GM12878 (cell line): ENCODE measurements around the gene TADA2A.

Experiments
- CEBPB ChIP-seq, 2 experiments: fragments of 150-350 bp in 1 of 2; IDR thresholded peaks; 2 replicates each; pipeline ENCODE4 v1.6.1; 2012 to 2014; ENCODE audit warnings: low read depth in 2 of 2, low read length in 2 of 2, borderline replicate concordance in 1 of 2, inconsistent platforms in 1 of 2
- JUNB ChIP-seq: IDR thresholded peaks from 2 replicates; pipeline ENCODE4 v1.6.1; 2016; ENCODE audit warnings: antibody characterized with exemption, mild to moderate bottlenecking
- MYC ChIP-seq: IDR thresholded peaks from 2 replicates; pipeline ENCODE4 v1.6.1; 2011; ENCODE audit warnings: mild to moderate bottlenecking, low read length, moderate library complexity, inconsistent platforms; ENCODE audit not compliant: insufficient read depth, insufficient replicate concordance, insufficient read length, severe bottlenecking
- YY1 ChIP-seq: IDR thresholded peaks from 2 replicates; pipeline ENCODE4 v1.6.1; 2011; ENCODE audit warnings: low read depth, mild to moderate bottlenecking, low read length
- TF ChIP-seq, protein P1 (sequence below): fragments of 450-650 bp; formaldehyde crosslinking; IDR thresholded peaks from 2 replicates; pipeline ENCODE4 v1.5.0; 2022; ENCODE audit warnings: mild to moderate bottlenecking, missing genetic modification characterization
- TF ChIP-seq, protein P2 (sequence below): fragments of 450-650 bp; IDR thresholded peaks from 2 replicates; pipeline ENCODE4 v1.6.1; 2016; ENCODE audit warnings: mild to moderate bottlenecking, moderate library complexity, borderline replicate concordance
- TF ChIP-seq, protein P3 (sequence below): IDR thresholded peaks from 2 replicates; pipeline ENCODE4 v1.6.1; 2012; ENCODE audit warnings: low read length, inconsistent platforms
- TF ChIP-seq, protein P4 (sequence below): fragments of 450-650 bp; IDR thresholded peaks from 2 replicates; pipeline ENCODE4 v1.6.1; 2014; ENCODE audit warnings: mild to moderate bottlenecking
- TF ChIP-seq, protein P5 (sequence below), 3 experiments: IDR thresholded peaks in 2 of 3; conservative IDR thresholded peaks in 1 of 3; 2 replicates each; pipeline ENCODE4 v1.5.1; 2011; ENCODE audit warnings: low read depth in 3 of 3, low read length in 3 of 3, mild to moderate bottlenecking in 3 of 3, control low read depth in 2 of 3, moderate library complexity in 2 of 3, inconsistent platforms in 1 of 3, mixed read lengths in 1 of 3; ENCODE audit not compliant: control insufficient read depth in 2 of 3, insufficient read depth in 1 of 3; ENCODE audit errors: extremely low read depth in 1 of 3

DNA sequence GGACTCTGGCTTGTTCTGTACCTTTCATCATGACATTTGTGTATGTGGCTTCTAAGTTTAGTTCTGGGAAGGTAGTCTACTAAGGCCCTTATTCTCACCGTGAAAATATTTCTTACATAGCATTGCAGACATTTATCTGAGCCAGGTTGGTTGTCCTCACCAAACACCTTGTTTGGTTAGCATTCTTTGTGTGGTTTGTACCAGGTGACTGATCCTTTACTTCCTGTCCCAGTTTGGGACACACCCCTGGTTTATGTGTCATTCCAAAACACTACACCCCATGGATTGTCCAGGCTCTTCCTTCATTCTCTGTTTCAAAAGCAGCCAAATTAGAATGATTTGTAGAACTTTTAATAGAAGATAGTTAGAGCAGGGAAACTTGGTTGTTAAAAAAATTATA is 59.8 kb downstream of the TADA2A start:
- TF ChIP-seq CEBPB (IDR thresholded peaks at IDR 0.05; ENCODE audit: borderline replicate concordance in 1 of 2, low read depth in 2 of 2, low read length in 2 of 2) (no peak), MYC (no peak), YY1 (no peak), JUNB (no peak)
- TF ChIP-seq, protein P1, sequence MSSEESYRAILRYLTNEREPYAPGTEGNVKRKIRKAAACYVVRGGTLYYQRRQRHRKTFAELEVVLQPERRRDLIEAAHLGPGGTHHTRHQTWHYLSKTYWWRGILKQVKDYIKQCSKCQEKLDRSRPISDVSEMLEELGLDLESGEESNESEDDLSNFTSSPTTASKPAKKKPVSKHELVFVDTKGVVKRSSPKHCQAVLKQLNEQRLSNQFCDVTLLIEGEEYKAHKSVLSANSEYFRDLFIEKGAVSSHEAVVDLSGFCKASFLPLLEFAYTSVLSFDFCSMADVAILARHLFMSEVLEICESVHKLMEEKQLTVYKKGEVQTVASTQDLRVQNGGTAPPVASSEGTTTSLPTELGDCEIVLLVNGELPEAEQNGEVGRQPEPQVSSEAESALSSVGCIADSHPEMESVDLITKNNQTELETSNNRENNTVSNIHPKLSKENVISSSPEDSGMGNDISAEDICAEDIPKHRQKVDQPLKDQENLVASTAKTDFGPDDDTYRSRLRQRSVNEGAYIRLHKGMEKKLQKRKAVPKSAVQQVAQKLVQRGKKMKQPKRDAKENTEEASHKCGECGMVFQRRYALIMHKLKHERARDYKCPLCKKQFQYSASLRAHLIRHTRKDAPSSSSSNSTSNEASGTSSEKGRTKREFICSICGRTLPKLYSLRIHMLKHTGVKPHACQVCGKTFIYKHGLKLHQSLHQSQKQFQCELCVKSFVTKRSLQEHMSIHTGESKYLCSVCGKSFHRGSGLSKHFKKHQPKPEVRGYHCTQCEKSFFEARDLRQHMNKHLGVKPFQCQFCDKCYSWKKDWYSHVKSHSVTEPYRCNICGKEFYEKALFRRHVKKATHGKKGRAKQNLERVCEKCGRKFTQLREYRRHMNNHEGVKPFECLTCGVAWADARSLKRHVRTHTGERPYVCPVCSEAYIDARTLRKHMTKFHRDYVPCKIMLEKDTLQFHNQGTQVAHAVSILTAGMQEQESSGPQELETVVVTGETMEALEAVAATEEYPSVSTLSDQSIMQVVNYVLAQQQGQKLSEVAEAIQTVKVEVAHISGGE (CRISPR knock-in tag): no peak
- TF ChIP-seq, protein P2, sequence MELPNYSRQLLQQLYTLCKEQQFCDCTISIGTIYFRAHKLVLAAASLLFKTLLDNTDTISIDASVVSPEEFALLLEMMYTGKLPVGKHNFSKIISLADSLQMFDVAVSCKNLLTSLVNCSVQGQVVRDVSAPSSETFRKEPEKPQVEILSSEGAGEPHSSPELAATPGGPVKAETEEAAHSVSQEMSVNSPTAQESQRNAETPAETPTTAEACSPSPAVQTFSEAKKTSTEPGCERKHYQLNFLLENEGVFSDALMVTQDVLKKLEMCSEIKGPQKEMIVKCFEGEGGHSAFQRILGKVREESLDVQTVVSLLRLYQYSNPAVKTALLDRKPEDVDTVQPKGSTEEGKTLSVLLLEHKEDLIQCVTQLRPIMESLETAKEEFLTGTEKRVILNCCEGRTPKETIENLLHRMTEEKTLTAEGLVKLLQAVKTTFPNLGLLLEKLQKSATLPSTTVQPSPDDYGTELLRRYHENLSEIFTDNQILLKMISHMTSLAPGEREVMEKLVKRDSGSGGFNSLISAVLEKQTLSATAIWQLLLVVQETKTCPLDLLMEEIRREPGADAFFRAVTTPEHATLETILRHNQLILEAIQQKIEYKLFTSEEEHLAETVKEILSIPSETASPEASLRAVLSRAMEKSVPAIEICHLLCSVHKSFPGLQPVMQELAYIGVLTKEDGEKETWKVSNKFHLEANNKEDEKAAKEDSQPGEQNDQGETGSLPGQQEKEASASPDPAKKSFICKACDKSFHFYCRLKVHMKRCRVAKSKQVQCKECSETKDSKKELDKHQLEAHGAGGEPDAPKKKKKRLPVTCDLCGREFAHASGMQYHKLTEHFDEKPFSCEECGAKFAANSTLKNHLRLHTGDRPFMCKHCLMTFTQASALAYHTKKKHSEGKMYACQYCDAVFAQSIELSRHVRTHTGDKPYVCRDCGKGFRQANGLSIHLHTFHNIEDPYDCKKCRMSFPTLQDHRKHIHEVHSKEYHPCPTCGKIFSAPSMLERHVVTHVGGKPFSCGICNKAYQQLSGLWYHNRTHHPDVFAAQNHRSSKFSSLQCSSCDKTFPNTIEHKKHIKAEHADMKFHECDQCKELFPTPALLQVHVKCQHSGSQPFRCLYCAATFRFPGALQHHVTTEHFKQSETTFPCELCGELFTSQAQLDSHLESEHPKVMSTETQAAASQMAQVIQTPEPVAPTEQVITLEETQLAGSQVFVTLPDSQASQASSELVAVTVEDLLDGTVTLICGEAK: no peak
- TF ChIP-seq, protein P3, sequence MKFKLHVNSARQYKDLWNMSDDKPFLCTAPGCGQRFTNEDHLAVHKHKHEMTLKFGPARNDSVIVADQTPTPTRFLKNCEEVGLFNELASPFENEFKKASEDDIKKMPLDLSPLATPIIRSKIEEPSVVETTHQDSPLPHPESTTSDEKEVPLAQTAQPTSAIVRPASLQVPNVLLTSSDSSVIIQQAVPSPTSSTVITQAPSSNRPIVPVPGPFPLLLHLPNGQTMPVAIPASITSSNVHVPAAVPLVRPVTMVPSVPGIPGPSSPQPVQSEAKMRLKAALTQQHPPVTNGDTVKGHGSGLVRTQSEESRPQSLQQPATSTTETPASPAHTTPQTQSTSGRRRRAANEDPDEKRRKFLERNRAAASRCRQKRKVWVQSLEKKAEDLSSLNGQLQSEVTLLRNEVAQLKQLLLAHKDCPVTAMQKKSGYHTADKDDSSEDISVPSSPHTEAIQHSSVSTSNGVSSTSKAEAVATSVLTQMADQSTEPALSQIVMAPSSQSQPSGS: no peak
- TF ChIP-seq, protein P4, sequence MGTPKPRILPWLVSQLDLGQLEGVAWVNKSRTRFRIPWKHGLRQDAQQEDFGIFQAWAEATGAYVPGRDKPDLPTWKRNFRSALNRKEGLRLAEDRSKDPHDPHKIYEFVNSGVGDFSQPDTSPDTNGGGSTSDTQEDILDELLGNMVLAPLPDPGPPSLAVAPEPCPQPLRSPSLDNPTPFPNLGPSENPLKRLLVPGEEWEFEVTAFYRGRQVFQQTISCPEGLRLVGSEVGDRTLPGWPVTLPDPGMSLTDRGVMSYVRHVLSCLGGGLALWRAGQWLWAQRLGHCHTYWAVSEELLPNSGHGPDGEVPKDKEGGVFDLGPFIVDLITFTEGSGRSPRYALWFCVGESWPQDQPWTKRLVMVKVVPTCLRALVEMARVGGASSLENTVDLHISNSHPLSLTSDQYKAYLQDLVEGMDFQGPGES: no peak
- TF ChIP-seq, protein P5, sequence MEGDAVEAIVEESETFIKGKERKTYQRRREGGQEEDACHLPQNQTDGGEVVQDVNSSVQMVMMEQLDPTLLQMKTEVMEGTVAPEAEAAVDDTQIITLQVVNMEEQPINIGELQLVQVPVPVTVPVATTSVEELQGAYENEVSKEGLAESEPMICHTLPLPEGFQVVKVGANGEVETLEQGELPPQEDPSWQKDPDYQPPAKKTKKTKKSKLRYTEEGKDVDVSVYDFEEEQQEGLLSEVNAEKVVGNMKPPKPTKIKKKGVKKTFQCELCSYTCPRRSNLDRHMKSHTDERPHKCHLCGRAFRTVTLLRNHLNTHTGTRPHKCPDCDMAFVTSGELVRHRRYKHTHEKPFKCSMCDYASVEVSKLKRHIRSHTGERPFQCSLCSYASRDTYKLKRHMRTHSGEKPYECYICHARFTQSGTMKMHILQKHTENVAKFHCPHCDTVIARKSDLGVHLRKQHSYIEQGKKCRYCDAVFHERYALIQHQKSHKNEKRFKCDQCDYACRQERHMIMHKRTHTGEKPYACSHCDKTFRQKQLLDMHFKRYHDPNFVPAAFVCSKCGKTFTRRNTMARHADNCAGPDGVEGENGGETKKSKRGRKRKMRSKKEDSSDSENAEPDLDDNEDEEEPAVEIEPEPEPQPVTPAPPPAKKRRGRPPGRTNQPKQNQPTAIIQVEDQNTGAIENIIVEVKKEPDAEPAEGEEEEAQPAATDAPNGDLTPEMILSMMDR (IDR thresholded peaks at IDR 0.05 in 2 of 3, conservative IDR thresholded peaks at IDR 0.05 in 1 of 3; ENCODE audit: control insufficient read depth in 2 of 3, extremely low read depth in 1 of 3, insufficient read depth in 1 of 3, low read depth in 3 of 3, low read length in 3 of 3): no peak
